DLD1 (cell line): Measurements from ENCODE around the gene DAPK3.
"Not testable (repeated sequence)": the region's sequence is repeated elsewhere in the genome, so short reads cannot be mapped to it uniquely, and the experiment has no call there.

Experiments used
- in situ Hi-C: cut with HindIII; loops from 2 replicates; pipeline ENCODE4 v1.10.0; 2017; ENCODE audit warnings: low sequenced_read_pairs

Gene DAPK3

GRCh38 chr19:3958836-3959765 lies 11.8 kb downstream of the DAPK3 start:
- in situ Hi-C loops, result no loop called here

- in situ Hi-C loops, result no loop called here
These were observed 15.2 kb downstream of the DAPK3 start for GRCh38 chr19:3955688-3956087.

GRCh38 chr19:3955276-3955675 lies 15.6 kb downstream of the DAPK3 start:
- in situ Hi-C loops, result not testable (repeated sequence)

GRCh38 chr19:3954107-3954506 lies 16.8 kb downstream of the DAPK3 start:
- in situ Hi-C loops, result no loop called here

GRCh38 chr19:3952755-3953276 lies 18.1 kb downstream of the DAPK3 start:
- in situ Hi-C loops, result not testable (repeated sequence)

GRCh38 chr19:3950871-3951861 lies 19.7 kb downstream of the DAPK3 start:
- in situ Hi-C loops, result no loop called here

GRCh38 chr19:3949997-3950859 lies 20.7 kb downstream of the DAPK3 start:
- in situ Hi-C loops, result no loop called here

- in situ Hi-C loops, result no loop called here
These were observed 21.6 kb downstream of the DAPK3 start for GRCh38 chr19:3949294-3949693.

- in situ Hi-C loops, result not testable (repeated sequence)
These were observed 23.5 kb downstream of the DAPK3 start for GRCh38 chr19:3947316-3947933.

GRCh38 chr19:3945838-3946237 lies 25.1 kb downstream of the DAPK3 start:
- in situ Hi-C loops, result no loop called here

- in situ Hi-C loops, result no loop called here
These were observed 26.7 kb downstream of the DAPK3 start for GRCh38 chr19:3944018-3944721.

- in situ Hi-C loops, result no loop called here
These were observed 28.0 kb downstream of the DAPK3 start for GRCh38 chr19:3942790-3943409.

- in situ Hi-C loops, result not testable (repeated sequence)
These were observed 32.5 kb downstream of the DAPK3 start for GRCh38 chr19:3938300-3938950.

GRCh38 chr19:3936506-3937442 lies 34.1 kb downstream of the DAPK3 start:
- in situ Hi-C loops, result no loop called here

GRCh38 chr19:3932931-3933810 lies 37.7 kb downstream of the DAPK3 start, which contains the start of gene NMRK2:
TSS of gene NMRK2 (plus strand) at chr19:3933069. CDS start at chr19:3933672, 603 bp downstream.
- in situ Hi-C loops, result no loop called here

GRCh38 chr19:3931041-3931440 lies 39.9 kb downstream of the DAPK3 start:
- in situ Hi-C loops, result no loop called here
